IMR-90 (cell line): Measurements from ENCODE around the gene FUT7. TPM values are rescaled to one million over a fixed set of nuclear protein-coding genes. Genes with fewer than 3 reads are reported as not detected.

Experiments
- ATAC-seq: fragments of 200-7000 bp; cut with Tn5 transposase; 2 replicates; pipeline ENCODE4 v1.9.1; 2020; ENCODE audit warnings: low read depth, mild to moderate bottlenecking, moderate library complexity
- BruUV-seq: library from RNA; stranded (reverse); fragments of 400-500 nt; replicated peaks from 2 replicates; lab custom pipeline; 2021; lab: Mats Ljungman, UMichigan
- CTCF ChIA-PET: fragments of 300-600 bp; formaldehyde crosslinking; extraction: SDS; loops from one replicate; lab custom pipeline; 2021; ENCODE audit warnings: antibody characterized with exemption; lab: Yijun Ruan, JAX
- POLR2A ChIA-PET: fragments of 300-600 bp; sonication (Branson Sonifier 250); formaldehyde crosslinking; loops from one replicate; lab custom pipeline; 2022; ENCODE audit warnings: antibody characterized with exemption; ENCODE audit not compliant: unreplicated experiment; lab: Charles Lee
- DNase-seq: peaks from one replicate; pipeline ENCODE4 v3.0.0; 2013
- H2AFZ ChIP-seq: replicated peaks from 2 replicates; pipeline ENCODE3; 2013; ENCODE audit warnings: low read length, mild to moderate bottlenecking; ENCODE audit not compliant: poor library complexity
- H2AK5ac ChIP-seq: 2 replicates; pipeline ENCODE4 v1.6.1; 2013; ENCODE audit warnings: low read depth, low read length, inconsistent platforms
- H2AK9ac ChIP-seq: replicated peaks from 2 replicates; pipeline ENCODE3; 2013; ENCODE audit warnings: mild to moderate bottlenecking, low read depth, low read length, moderate library complexity; ENCODE audit not compliant: poor library complexity
- H2BK120ac ChIP-seq: 2 replicates; pipeline ENCODE4 v1.6.1; 2013; ENCODE audit warnings: low read depth, low read length, inconsistent platforms
- H2BK15ac ChIP-seq: 3 replicates; pipeline ENCODE4 v1.6.1; 2013; ENCODE audit warnings: low read depth, low read length, inconsistent platforms
- H2BK20ac ChIP-seq: 2 replicates; pipeline ENCODE4 v1.6.1; 2013; ENCODE audit warnings: low read depth, mild to moderate bottlenecking, inconsistent platforms, low read length, moderate library complexity
- H2BK5ac ChIP-seq: 2 replicates; pipeline ENCODE4 v1.6.1; 2013; ENCODE audit warnings: mild to moderate bottlenecking, low read depth, low read length, inconsistent platforms; ENCODE audit not compliant: poor library complexity, severe bottlenecking
- H3K14ac ChIP-seq: replicated peaks from 2 replicates; pipeline ENCODE4 v1.6.1; 2013; ENCODE audit warnings: low read depth, low read length, inconsistent platforms
- H3K18ac ChIP-seq: 2 replicates; pipeline ENCODE4 v1.6.1; 2013; ENCODE audit warnings: low read depth, low read length, control low read depth
- H3K23ac ChIP-seq: 2 replicates; pipeline ENCODE4 v1.6.1; 2013; ENCODE audit warnings: low read depth, low read length, inconsistent platforms
- H3K27ac ChIP-seq: 2 replicates; pipeline ENCODE4 v1.5.1; 2013; ENCODE audit warnings: mild to moderate bottlenecking, control low read depth, low read length; ENCODE audit not compliant: insufficient read depth
- H3K27me3 ChIP-seq: 2 replicates; pipeline ENCODE4 v1.6.1; 2013; ENCODE audit warnings: low read length; ENCODE audit not compliant: control insufficient read depth, insufficient read depth
- H3K36me3 ChIP-seq: 2 replicates; pipeline ENCODE4 v1.6.1; 2013; ENCODE audit warnings: low read length, mixed read lengths; ENCODE audit not compliant: control insufficient read depth, insufficient read depth
- H3K4ac ChIP-seq: 2 replicates; pipeline ENCODE4 v1.6.1; 2013; ENCODE audit warnings: low read depth, low read length, inconsistent platforms
- H3K4me1 ChIP-seq: 2 replicates; pipeline ENCODE4 v1.6.1; 2013; ENCODE audit warnings: low read length, mixed read lengths; ENCODE audit not compliant: control insufficient read depth, insufficient read depth
- H3K4me2 ChIP-seq: 2 replicates; pipeline ENCODE4 v1.6.1; 2013; ENCODE audit warnings: low read depth, mild to moderate bottlenecking, control low read depth, low read length, moderate library complexity
- H3K4me3 ChIP-seq: 2 replicates; pipeline ENCODE4 v1.5.1; 2013; ENCODE audit warnings: low read depth, mild to moderate bottlenecking, control low read depth, low read length, moderate library complexity; ENCODE audit not compliant: insufficient read depth
- H3K56ac ChIP-seq: 2 replicates; pipeline ENCODE4 v1.6.1; 2013; ENCODE audit warnings: low read length, inconsistent platforms; ENCODE audit not compliant: insufficient read depth; ENCODE audit errors: extremely low read depth
- H3K79me1 ChIP-seq, 2 experiments: 2 replicates each; pipeline ENCODE4 v1.6.1; 2013; ENCODE audit warnings: low read length in 2 of 2, inconsistent platforms in 1 of 2, low read depth in 1 of 2
- H3K9ac ChIP-seq: 2 replicates; pipeline ENCODE4 v1.6.1; 2013; ENCODE audit warnings: low read depth, low read length, control low read depth
- H3K9me1 ChIP-seq: 2 replicates; pipeline ENCODE4 v1.6.1; 2013; ENCODE audit warnings: low read length, inconsistent platforms; ENCODE audit not compliant: insufficient read depth
- H3K9me3 ChIP-seq: 2 replicates; pipeline ENCODE4 v1.6.1; 2013; ENCODE audit warnings: low read length; ENCODE audit not compliant: control insufficient read depth, insufficient read depth
- H4K20me1 ChIP-seq: 2 replicates; pipeline ENCODE4 v1.6.1; 2013; ENCODE audit warnings: low read length, inconsistent platforms; ENCODE audit not compliant: insufficient read depth
- H4K5ac ChIP-seq: 2 replicates; pipeline ENCODE4 v1.6.1; 2013; ENCODE audit warnings: mild to moderate bottlenecking, low read depth, low read length, control low read depth
- H4K8ac ChIP-seq, 2 experiments: 2 replicates each; pipeline ENCODE4 v1.6.1; 2013; ENCODE audit warnings: low read depth in 2 of 2, low read length in 2 of 2, control low read depth in 1 of 2, inconsistent platforms in 1 of 2
- H4K91ac ChIP-seq: 2 replicates; pipeline ENCODE4 v1.6.1; 2013; ENCODE audit warnings: low read depth, low read length, inconsistent platforms; ENCODE audit not compliant: insufficient read depth
- CEBPB ChIP-seq: IDR thresholded peaks from 2 replicates; pipeline ENCODE4 v1.6.1; 2012; ENCODE audit warnings: low read depth, low read length, improper control_type of control experiment
- CHD1 ChIP-seq: IDR thresholded peaks from 2 replicates; pipeline ENCODE4 v1.6.1; 2012; ENCODE audit warnings: low read depth, low read length, improper control_type of control experiment
- FOS ChIP-seq: fragments of 150-350 bp; IDR thresholded peaks from 2 replicates; pipeline ENCODE4 v1.6.1; 2016; ENCODE audit warnings: low read depth, low read length
- MAZ ChIP-seq: IDR thresholded peaks from 2 replicates; pipeline ENCODE4 v1.6.1; 2012; ENCODE audit warnings: low read depth, mild to moderate bottlenecking, low read length, improper control_type of control experiment, moderate library complexity, borderline replicate concordance
- POLR2A ChIP-seq: IDR thresholded peaks from 2 replicates; pipeline ENCODE4 v1.6.1; 2012; ENCODE audit warnings: mild to moderate bottlenecking, low read depth, low read length
- RAD21 ChIP-seq: IDR thresholded peaks from 2 replicates; pipeline ENCODE4 v1.6.1; 2012; ENCODE audit warnings: low read length, improper control_type of control experiment
- RCOR1 ChIP-seq: IDR thresholded peaks from 2 replicates; pipeline ENCODE4 v1.6.1; 2012; ENCODE audit warnings: mild to moderate bottlenecking, low read length, improper control_type of control experiment; ENCODE audit not compliant: insufficient replicate concordance
- USF2 ChIP-seq: fragments of 150-350 bp; IDR thresholded peaks from 2 replicates; pipeline ENCODE4 v1.6.1; 2017; ENCODE audit warnings: mild to moderate bottlenecking, antibody characterized with exemption, low read length, low read depth
- WGBS, 2 experiments: methylation state at CpG; one replicate each; pipeline versions ENCODE4 v1.1.5 to v1.1.7; 2013; ENCODE audit warnings: missing lambda C conversion rate in 2 of 2; ENCODE audit not compliant: insufficient read length in 1 of 2; ENCODE audit errors: extremely low coverage in 2 of 2; 5-methylcytosine and 5-hydroxymethylcytosine counted together
- dilution Hi-C: fragments of 300-500 bp; cut with HindIII; formaldehyde crosslinking; loops from one replicate; pipeline ENCODE4 v1.14.3; 2018; ENCODE audit warnings: low sequenced_read_pairs; ENCODE audit not compliant: unreplicated experiment
- in situ Hi-C: fragments of 300-500 bp; cut with MboI; formaldehyde crosslinking; loops from 3 replicates; pipeline ENCODE4 v1.14.3; 2019; ENCODE audit warnings: low sequenced_read_pairs, inconsistent platforms, mixed read lengths
- intact Hi-C: fragments of 100-400 bp; cut with micrococcal nuclease; formaldehyde crosslinking; loops from 2 replicates; pipeline ENCODE4 v1.10.0; 2022
- polyA plus RNA-seq, 3 experiments: library from polyadenylated mRNA; depleted of rRNA; stranded (reverse); fragments of >200 nt; gene quantifications; 2 replicates each; pipeline ENCODE4 v1.2.3, GENCODE V29; 2012; ENCODE audit warnings: low replicate concordance in 1 of 3
- total RNA-seq: library from RNA; depleted of rRNA; stranded (reverse); fragments of >200 nt; gene quantifications from 2 replicates; pipeline ENCODE4 v1.2.3, GENCODE V29; 2012

Gene FUT7
- total and polyA plus RNA-seq, 2 of the 4 experiments (the other 2 are of a cell fraction): not detected

GRCh38 chr9:137026384-137026783 lies 5.5 kb downstream of the FUT7 start:
- no peak overlapping the region for H3K56ac ChIP-seq
- H3K4me3 ChIP-seq: no peak overlapping the region
- dilution Hi-C loops (no loop called here), intact Hi-C loops (no loop called here), in situ Hi-C loops (no loop called here)
- no peak overlapping the region for H3K18ac ChIP-seq
- H4K20me1 ChIP-seq: no peaks in the 10 kb centered on the region; the same call in 1 of the 2 replicates
- no peak overlapping the region for H3K4me2 ChIP-seq
- H2AFZ ChIP-seq: no peak overlapping the region
- H3K79me1 ChIP-seq: peaks cover 0 to 7% of the 10 kb centered on the region in 2 experiments; a peak in 2 of 4 replicates
- BruUV-seq: no TSS peak
- peaks cover 4% of the 10 kb centered on the region; the same call in 1 of the 2 replicates for H3K9me1 ChIP-seq
- ChIA-PET CTCF (no interaction called here), POLR2A (no interaction called here)
- DNase-seq: no peak
- no peaks in the 10 kb centered on the region for H3K27me3 ChIP-seq
- no peaks in the 10 kb centered on the region for H3K36me3 ChIP-seq
- H3K23ac ChIP-seq: no peak overlapping the region
- TF ChIP-seq RAD21 (no peak), POLR2A (no peak), CHD1 (no peak), RCOR1 (no peak), MAZ (no peak), FOS (no peak), USF2 (no peak), CEBPB (no peak)
- H3K27ac ChIP-seq: no peak overlapping the region
- no peak overlapping the region for H4K8ac ChIP-seq
- no peak overlapping the region for H3K9ac ChIP-seq
- no peak overlapping the region for H2BK120ac ChIP-seq
- no peak for ATAC-seq
- H4K91ac ChIP-seq: no peak overlapping the region
- H3K4me1 ChIP-seq: peaks cover 5% of the 10 kb centered on the region
- no peak overlapping the region for H2BK20ac ChIP-seq
- H2AK9ac ChIP-seq: no peak overlapping the region
- H2BK5ac ChIP-seq: no peak overlapping the region
- H4K5ac ChIP-seq: no peak overlapping the region
- no peak overlapping the region for H3K4ac ChIP-seq
- H3K9me3 ChIP-seq: no peaks in the 10 kb centered on the region
- 100% methylated on average over 1 of the region's 2 CpGs; no CpG with 5 or more reads in 1 of the 2 experiments for WGBS, 2 experiments
- H3K14ac ChIP-seq: no peak overlapping the region
- H2AK5ac ChIP-seq: no peak overlapping the region
- no peak overlapping the region for H2BK15ac ChIP-seq
